ENCODE results near the gene SLC10A1.
"Not testable (repeated sequence)": the region's sequence is repeated elsewhere in the genome, so short reads cannot be mapped to it uniquely, and the experiment has no call there.

The SLC10A1 gene

GRCh38 chr14:69772082-69773017 is 24.7 kb downstream of the SLC10A1 start:
- DNase-seq (ENCODE audit: extremely low read depth in 1 of 2, low read depth in 1 of 2): no peak

GRCh38 chr14:69771136-69771535 is 25.9 kb downstream of the SLC10A1 start:
- no peak for DNase-seq (ENCODE audit: extremely low read depth in 1 of 2, low read depth in 1 of 2)

GRCh38 chr14:69770559-69770958 is 26.5 kb downstream of the SLC10A1 start:
- DNase-seq (ENCODE audit: extremely low read depth in 1 of 2, low read depth in 1 of 2): no peak

- no peak for DNase-seq (ENCODE audit: extremely low read depth in 1 of 2, low read depth in 1 of 2)
These were observed 27.4 kb downstream of the SLC10A1 start for GRCh38 chr14:69769623-69770022.

- DNase-seq (ENCODE audit: extremely low read depth in 1 of 2, low read depth in 1 of 2): no peak
These were observed 28.2 kb downstream of the SLC10A1 start for GRCh38 chr14:69768873-69769272.

- DNase-seq (ENCODE audit: extremely low read depth in 1 of 2, low read depth in 1 of 2): peak; percentile 87
These were observed 29.6 kb downstream of the SLC10A1 start for GRCh38 chr14:69767369-69767999.

- peak; percentile 88 to 92 for DNase-seq (ENCODE audit: extremely low read depth in 1 of 2, low read depth in 1 of 2)
These were observed 30.1 kb downstream of the SLC10A1 start, which contains the start of gene SRSF5 for GRCh38 chr14:69766984-69767368. TSS of gene SRSF5 (plus strand) at chr14:69767142. CDS start at chr14:69768157, 1,015 bp downstream.

- DNase-seq (ENCODE audit: extremely low read depth in 1 of 2, low read depth in 1 of 2): peak in 1 of 2 donors; percentile 20
These were observed 33.1 kb downstream of the SLC10A1 start for GRCh38 chr14:69763761-69764510.

GRCh38 chr14:69760810-69761209 is 36.2 kb downstream of the SLC10A1 start:
- no peak for DNase-seq (ENCODE audit: extremely low read depth in 1 of 2, low read depth in 1 of 2)

GRCh38 chr14:69756298-69756697 is 40.7 kb downstream of the SLC10A1 start:
- DNase-seq (ENCODE audit: extremely low read depth in 1 of 2, low read depth in 1 of 2): no peak

- DNase-seq (ENCODE audit: extremely low read depth in 1 of 2, low read depth in 1 of 2): no peak
These were observed 41.3 kb downstream of the SLC10A1 start for GRCh38 chr14:69755784-69756183.

- DNase-seq (ENCODE audit: extremely low read depth in 1 of 2, low read depth in 1 of 2): no peak
These were observed 41.7 kb downstream of the SLC10A1 start for GRCh38 chr14:69755296-69755695.

- DNase-seq (ENCODE audit: extremely low read depth in 1 of 2, low read depth in 1 of 2): no peak
These were observed 42.6 kb downstream of the SLC10A1 start for GRCh38 chr14:69754487-69754886.

GRCh38 chr14:69753860-69754259 is 43.2 kb downstream of the SLC10A1 start:
- no peak for DNase-seq (ENCODE audit: extremely low read depth in 1 of 2, low read depth in 1 of 2)

- DNase-seq (ENCODE audit: extremely low read depth in 1 of 2, low read depth in 1 of 2): no peak
These were observed 44.3 kb downstream of the SLC10A1 start for GRCh38 chr14:69752773-69753172.

- DNase-seq (ENCODE audit: extremely low read depth in 1 of 2, low read depth in 1 of 2): no peak
These were observed 46.5 kb downstream of the SLC10A1 start for GRCh38 chr14:69750495-69750894.

GRCh38 chr14:69749956-69750355 is 47.1 kb downstream of the SLC10A1 start:
- DNase-seq (ENCODE audit: extremely low read depth in 1 of 2, low read depth in 1 of 2): no peak

- no peak for DNase-seq (ENCODE audit: extremely low read depth in 1 of 2, low read depth in 1 of 2)
These were observed 56.0 kb downstream of the SLC10A1 start for GRCh38 chr14:69741055-69741454.

GRCh38 chr14:69736405-69736804 is 60.6 kb downstream of the SLC10A1 start:
- not testable (repeated sequence) for DNase-seq (ENCODE audit: extremely low read depth in 1 of 2, low read depth in 1 of 2)

GRCh38 chr14:69731919-69732598 is 65.0 kb downstream of the SLC10A1 start:
- DNase-seq (ENCODE audit: extremely low read depth in 1 of 2, low read depth in 1 of 2): not testable (repeated sequence)

GRCh38 chr14:69727860-69728259 is 69.2 kb downstream of the SLC10A1 start:
- DNase-seq (ENCODE audit: extremely low read depth in 1 of 2, low read depth in 1 of 2): no peak

All from stimulated activated CD8-positive, alpha-beta memory T cell treated with anti-CD3 and anti-CD28 coated beads, Interleukin-7, amount 100 ng/mL, for 48 hours (primary cell).